Sigmoid colon (tissue), 7 donors: ENCODE data around the gene HSDL1. TPM values are rescaled to one million over a fixed set of nuclear protein-coding genes. Genes with fewer than 3 reads are reported as not detected.

Experiments used
- DNase-seq: peaks from one replicate; pipeline ENCODE4 v3.0.0-alpha.2; 2019
- H3K27ac ChIP-seq, 4 donors: fragments of 200-600 bp; sonication (generic); one replicate each; pipeline ENCODE4 v1.5.1; 2016 to 2019; ENCODE audit warnings: mild to moderate bottlenecking in 1 of 4
- H3K27me3 ChIP-seq, 3 donors: fragments of 200-600 bp; sonication (generic); one replicate each; pipeline ENCODE4 v1.5.1; 2019; ENCODE audit warnings: mild to moderate bottlenecking in 1 of 3
- H3K36me3 ChIP-seq, 4 donors: fragments of 200-600 bp; sonication (generic); one replicate each; pipeline ENCODE4 v1.5.1; 2016 to 2019
- H3K4me1 ChIP-seq, 4 donors: fragments of 200-600 bp; sonication (generic); one replicate each; pipeline ENCODE4 v1.5.1; 2017 to 2019
- H3K4me3 ChIP-seq, 4 donors: fragments of 200-600 bp; sonication (generic); one replicate each; pipeline ENCODE4 v1.5.1; 2017 to 2019; ENCODE audit warnings: mild to moderate bottlenecking in 2 of 4, moderate library complexity in 1 of 4
- H3K9me3 ChIP-seq, 4 donors: fragments of 200-600 bp in 3 of 4; sonication (generic) in 3 of 4; one replicate each; pipeline versions ENCODE4 v1.5.1 to v1.6.1; 2013 to 2019
- CTCF ChIP-seq, 4 experiments: fragments of 450-650 bp in 3 of 4; fragments of 200-600 bp in 1 of 4; IDR thresholded peaks; one replicate each; pipeline ENCODE4 v1.5.1; 2016 to 2019; ENCODE audit warnings: antibody characterized with exemption in 4 of 4, mild to moderate bottlenecking in 3 of 4, moderate library complexity in 2 of 4
- EP300 ChIP-seq, 4 donors: sonication (generic); formaldehyde crosslinking; IDR thresholded peaks; one replicate each; pipeline ENCODE4 v1.6.1; 2017; ENCODE audit warnings: antibody characterized with exemption in 4 of 4
- POLR2A ChIP-seq, 2 donors: fragments of 450-650 bp; IDR thresholded peaks; one replicate each; pipeline ENCODE4 v1.6.1; 2016; ENCODE audit warnings: antibody characterized with exemption in 2 of 2, mild to moderate bottlenecking in 2 of 2, moderate library complexity in 2 of 2
- POLR2AphosphoS5 ChIP-seq, 4 donors: sonication (generic); formaldehyde crosslinking; IDR thresholded peaks; one replicate each; pipeline ENCODE4 v1.6.1; 2017; ENCODE audit warnings: antibody characterized with exemption in 4 of 4
- WGBS, 2 donors: extraction: QIAGEN DNeasy Blood & Tissue Kit; methylation state at CpG; one replicate each; pipeline ENCODE4 v1.1.7; 2013; 5-methylcytosine and 5-hydroxymethylcytosine counted together
- intact Hi-C: fragments of 100-400 bp; cut with DNase I; formaldehyde crosslinking; loops from one replicate; pipeline ENCODE4 v1.15.1; 2023
- polyA plus RNA-seq, 3 donors: library from polyadenylated mRNA; stranded (reverse); fragments of 200-250 nt; gene quantifications; one replicate each; pipeline ENCODE4 v1.2.3, GENCODE V29; 2013
- total RNA-seq, 4 donors: library from RNA; depleted of rRNA; stranded (reverse); fragments of >200 nt; gene quantifications; one replicate each; pipeline ENCODE4 v1.1.0, GENCODE V29; 2016
- donor health status: healthy with polysubstance abuse.
- donor health status: Bipolar disorder and iron deficiency.
- donor health status: healthy.

HSDL1 gene
- total and polyA plus RNA-seq, 7 donors = 5.3 to 27.8 (median 11.4) TPM

GRCh38 chr16:84155226-84155625 lies 10.2 kb upstream of the HSDL1 start:
- Histone ChIP-seq H3K4me1 (no peaks in the 10 kb centered on the region), H3K27me3 (peaks cover 0 to 5% (median 0%) of the 10 kb centered on the region in 3 donors), H3K27ac (no peak overlapping the region), H3K9me3 (no peaks in the 10 kb centered on the region), H3K36me3 (no peaks in the 10 kb centered on the region), H3K4me3 (no peak overlapping the region)
- no peak for DNase-seq
- intact Hi-C loops = no loop called here
- TF ChIP-seq POLR2A (IDR thresholded peaks at IDR 0.05) (no peak), POLR2AphosphoS5 (IDR thresholded peaks at IDR 0.05) (no peak), CTCF (IDR thresholded peaks at IDR 0.05) (no peak), EP300 (IDR thresholded peaks at IDR 0.05) (no peak)
- WGBS, 2 donors = 94 to 96% methylated on average over 4 of the region's 4 CpGs

GRCh38 chr16:84153660-84154214 lies 8.8 kb upstream of the HSDL1 start:
- Histone ChIP-seq H3K27ac (no peak overlapping the region), H3K4me3 (no peak overlapping the region), H3K27me3 (no peaks in the 10 kb centered on the region), H3K9me3 (no peaks in the 10 kb centered on the region), H3K4me1 (no peaks in the 10 kb centered on the region), H3K36me3 (no peaks in the 10 kb centered on the region)
- intact Hi-C loops = no loop called here
- 58 to 73% methylated on average over 8 of the region's 8 CpGs for WGBS, 2 donors
- TF ChIP-seq CTCF (IDR thresholded peaks at IDR 0.05) (no peak), POLR2A (IDR thresholded peaks at IDR 0.05) (no peak), POLR2AphosphoS5 (IDR thresholded peaks at IDR 0.05) (no peak), EP300 (IDR thresholded peaks at IDR 0.05) (no peak)
- DNase-seq = no peak

GRCh38 chr16:84150926-84151325 lies 5.9 kb upstream of the HSDL1 start:
- H3K9me3 ChIP-seq = no peaks in the 10 kb centered on the region
- intact Hi-C loops = no loop called here
- H3K4me3 ChIP-seq = no peak overlapping the region
- no peak for TF ChIP-seq CTCF (IDR thresholded peaks at IDR 0.05)
- no peak for TF ChIP-seq EP300 (IDR thresholded peaks at IDR 0.05)
- TF ChIP-seq POLR2A (IDR thresholded peaks at IDR 0.05) = no peak
- TF ChIP-seq POLR2AphosphoS5 (IDR thresholded peaks at IDR 0.05) = no peak
- no peak for DNase-seq
- no peaks in the 10 kb centered on the region for H3K36me3 ChIP-seq
- 81 to 86% methylated on average over 3 of the region's 3 CpGs for WGBS, 2 donors
- no peaks in the 10 kb centered on the region for H3K27me3 ChIP-seq
- H3K27ac ChIP-seq = no peak overlapping the region
- peaks cover 0 to 2% (median 0%) of the 10 kb centered on the region in 4 donors for H3K4me1 ChIP-seq

- DNase-seq = no peak
- 1% methylated on average over 39 of the region's 39 CpGs for WGBS, 2 donors
- peak overlapping the region; percentile 97 to 99 (median 98) for H3K4me3 ChIP-seq
- H3K27ac ChIP-seq = peak overlapping the region; percentile 75 to 85 (median 80)
- TF ChIP-seq EP300 (IDR thresholded peaks at IDR 0.05) (no peak), POLR2AphosphoS5 (IDR thresholded peaks at IDR 0.05) (no peak), CTCF (IDR thresholded peaks at IDR 0.05) (no peak), POLR2A (IDR thresholded peaks at IDR 0.05) (no peak)
- H3K4me1 ChIP-seq = peaks cover 0 to 29% (median 17%) of the 10 kb centered on the region in 4 donors
- no peaks in the 10 kb centered on the region for H3K27me3 ChIP-seq
- H3K36me3 ChIP-seq = no peaks in the 10 kb centered on the region
- intact Hi-C loops = loop anchor here (2.0 kb wide), 1 partner anchor 28 kb away; the partner anchor contains the start of gene MBTPS1
- H3K9me3 ChIP-seq = no peaks in the 10 kb centered on the region
Measured at GRCh38 chr16:84144209-84144858, 643 bp downstream of the HSDL1 start.
